Colonic mucosa (tissue), 4 donors: Measurements from ENCODE around the gene EXOC3L2. TPM values are rescaled to one million over a fixed set of nuclear protein-coding genes. Genes with fewer than 3 reads are reported as not detected.

Experiments used
- DNase-seq: peaks from one replicate; pipeline ENCODE4 v3.0.0-alpha.2; 2020
- H3K27ac ChIP-seq: fragments of 200-600 bp; one replicate; pipeline ENCODE4 v1.8.0; 2021
- H3K27me3 ChIP-seq: fragments of 200-600 bp; one replicate; pipeline ENCODE4 v1.8.0; 2021
- H3K36me3 ChIP-seq: fragments of 200-600 bp; one replicate; pipeline ENCODE4 v1.8.0; 2021
- H3K4me1 ChIP-seq: fragments of 200-600 bp; one replicate; pipeline ENCODE4 v1.8.0; 2021; ENCODE audit warnings: mild to moderate bottlenecking
- H3K4me3 ChIP-seq: fragments of 200-600 bp; one replicate; pipeline ENCODE4 v1.8.0; 2021
- H3K9ac ChIP-seq, 2 donors: one replicate each; pipeline ENCODE4 v1.7.0; 2013; ENCODE audit warnings: control low read depth in 2 of 2, low read depth in 2 of 2, low read length in 2 of 2
- H3K9me3 ChIP-seq: fragments of 200-600 bp; one replicate; pipeline ENCODE4 v1.8.0; 2021
- CTCF ChIP-seq: fragments of 200-600 bp; IDR thresholded peaks from one replicate; pipeline ENCODE4 v1.8.0; 2022; ENCODE audit warnings: antibody characterized with exemption, mild to moderate bottlenecking
- intact Hi-C: fragments of 100-400 bp; cut with DNase I; formaldehyde crosslinking; loops from one replicate; pipeline ENCODE4 v1.14.1; 2022
- total RNA-seq, 2 donors: library from RNA; stranded (reverse); fragmentation: NEBNext Ultra II Directional in 1 of 2; extraction: Animal tissue kit (Norgen Biotek cat#: 25700) in 1 of 2; gene quantifications; one replicate each; pipeline ENCODE4 v1.2.1, GENCODE V29; 2021
- donor health status: healthy.
- donor health status: DM: no; HTN: no; CAD: no.
- donor health status: DM: no; HTN: no; CAD: no.

The EXOC3L2 gene
- total RNA-seq, 2 donors from 2014 or later = 1.4 to 1.6 TPM

GRCh38 chr19:45244133-45244794 lies 943 bp downstream of the EXOC3L2 start:
- no peaks in the 10 kb centered on the region for H3K9me3 ChIP-seq
- H3K9ac ChIP-seq = no peak overlapping the region
- no peak for TF ChIP-seq CTCF
- H3K4me3 ChIP-seq = no peak overlapping the region
- no peak overlapping the region for H3K27ac ChIP-seq
- no peaks in the 10 kb centered on the region for H3K4me1 ChIP-seq
- intact Hi-C loops = no loop called here
- no peaks in the 10 kb centered on the region for H3K36me3 ChIP-seq
- no peaks in the 10 kb centered on the region for H3K27me3 ChIP-seq
- DNase-seq = no peak

GRCh38 chr19:45243144-45243732 lies 2.0 kb downstream of the EXOC3L2 start:
- H3K4me1 ChIP-seq = no peaks in the 10 kb centered on the region
- H3K9me3 ChIP-seq = no peaks in the 10 kb centered on the region
- no peak for TF ChIP-seq CTCF
- H3K27me3 ChIP-seq = no peaks in the 10 kb centered on the region
- intact Hi-C loops = no loop called here
- no peak overlapping the region for H3K9ac ChIP-seq
- H3K27ac ChIP-seq = no peak overlapping the region
- H3K4me3 ChIP-seq = no peak overlapping the region
- no peak for DNase-seq
- H3K36me3 ChIP-seq = no peaks in the 10 kb centered on the region

GRCh38 chr19:45238556-45238955 lies 6.7 kb downstream of the EXOC3L2 start:
- DNase-seq = no peak
- intact Hi-C loops = no loop called here
- Histone ChIP-seq H3K9ac (no peak overlapping the region), H3K27me3 (peaks cover 15% of the 10 kb centered on the region), H3K27ac (no peak overlapping the region), H3K9me3 (no peaks in the 10 kb centered on the region), H3K36me3 (no peaks in the 10 kb centered on the region), H3K4me1 (no peaks in the 10 kb centered on the region), H3K4me3 (no peak overlapping the region)
- TF ChIP-seq CTCF = no peak

- no peaks in the 10 kb centered on the region for H3K9me3 ChIP-seq
- no peak overlapping the region for H3K9ac ChIP-seq
- H3K36me3 ChIP-seq = no peaks in the 10 kb centered on the region
- no peak overlapping the region for H3K4me3 ChIP-seq
- no peak for TF ChIP-seq CTCF
- peaks cover 19% of the 10 kb centered on the region for H3K27me3 ChIP-seq
- H3K27ac ChIP-seq = no peak overlapping the region
- no peaks in the 10 kb centered on the region for H3K4me1 ChIP-seq
- no peak for DNase-seq
- intact Hi-C loops = no loop called here
Observed at GRCh38 chr19:45235485-45235884, 9.7 kb downstream of the EXOC3L2 start.

GRCh38 chr19:45234089-45234869 lies 10.9 kb downstream of the EXOC3L2 start:
- no peak for TF ChIP-seq CTCF
- H3K9me3 ChIP-seq = no peaks in the 10 kb centered on the region
- H3K36me3 ChIP-seq = no peaks in the 10 kb centered on the region
- H3K27ac ChIP-seq = no peak overlapping the region
- no peak overlapping the region for H3K9ac ChIP-seq
- DNase-seq = no peak
- H3K4me1 ChIP-seq = no peaks in the 10 kb centered on the region
- intact Hi-C loops = no loop called here
- no peak overlapping the region for H3K4me3 ChIP-seq
- peaks cover 19% of the 10 kb centered on the region for H3K27me3 ChIP-seq
